ENCODE measurements around the gene PI4K2B. TPM values are rescaled to one million over a fixed set of nuclear protein-coding genes. Genes with fewer than 3 reads are reported as not detected.

Gene PI4K2B
- total RNA-seq (2022; extraction: Qiagen RNA extraction): 4.8 to 7.6 TPM (median 6.8 TPM) in 5 replicates

DNA sequence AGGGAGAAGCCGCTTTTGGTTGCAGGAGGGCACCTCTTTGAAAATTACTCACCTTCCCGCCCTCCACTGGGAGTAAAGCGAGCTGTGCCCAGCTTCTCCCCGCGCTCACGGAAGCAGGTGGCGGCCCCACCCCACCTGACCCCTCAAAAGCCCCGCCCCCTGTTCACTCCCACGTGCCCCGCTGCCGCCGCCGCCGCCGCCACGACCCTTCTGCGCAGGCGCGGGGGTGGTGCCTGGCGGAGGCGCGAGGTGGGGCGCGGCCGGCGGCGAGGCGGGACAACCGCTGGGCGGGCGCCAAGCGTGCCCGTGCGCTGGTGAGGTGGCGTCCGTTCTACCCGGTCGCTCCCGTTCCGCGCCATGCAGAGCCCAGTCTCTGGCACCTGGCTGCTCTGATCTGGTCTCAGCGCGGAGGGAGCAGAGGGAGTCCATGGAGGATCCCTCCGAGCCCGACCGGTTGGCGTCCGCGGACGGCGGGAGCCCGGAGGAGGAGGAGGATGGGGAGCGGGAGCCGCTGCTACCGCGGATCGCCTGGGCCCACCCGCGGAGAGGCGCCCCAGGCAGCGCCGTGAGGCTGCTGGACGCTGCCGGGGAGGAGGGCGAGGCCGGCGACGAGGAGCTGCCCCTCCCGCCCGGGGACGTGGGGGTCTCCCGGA is at the start of gene PI4K2B:
Gene PI4K2B, plus strand, starts transcription at position 297 of the 653 bp plus-strand sequence. Its CDS starts 131 bp downstream, at position 428.

DNA sequence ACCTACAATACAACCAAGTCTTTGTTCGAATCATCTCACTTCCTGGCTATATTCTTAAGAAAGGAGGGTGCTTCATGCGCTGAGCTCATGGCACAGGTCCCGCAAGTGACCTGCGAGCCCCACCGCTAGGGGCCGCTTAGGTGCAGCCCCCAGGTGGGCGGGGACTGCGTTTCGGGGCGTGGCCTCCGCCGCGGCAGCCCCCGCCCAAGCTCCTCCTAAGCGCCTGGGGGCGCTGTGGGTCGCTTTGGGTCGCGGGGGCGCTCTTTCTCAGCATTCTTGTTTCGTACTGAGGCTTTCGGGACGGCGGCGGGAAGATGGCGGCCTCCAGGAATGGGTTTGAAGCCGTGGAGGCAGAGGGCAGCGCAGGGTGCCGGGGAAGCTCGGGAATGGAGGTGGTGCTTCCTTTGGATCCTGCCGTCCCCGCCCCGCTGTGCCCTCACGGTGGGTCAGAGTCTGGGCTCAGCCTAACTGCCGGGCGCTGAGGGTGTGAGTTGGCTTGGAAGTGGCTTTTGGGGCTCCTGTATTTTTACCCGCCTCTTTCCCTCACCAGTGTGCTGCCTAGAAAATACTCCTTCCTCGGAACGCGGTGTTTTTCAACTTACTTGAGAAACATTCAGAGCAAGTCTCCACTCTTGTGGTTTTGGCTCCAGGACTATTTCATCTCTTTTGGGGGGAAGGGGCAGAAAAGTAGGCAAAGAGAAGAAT is 78.8 kb downstream of the PI4K2B start, which contains the start of gene ZCCHC4:
Gene ZCCHC4, plus strand, starts transcription at position 279 of the 705 bp plus-strand sequence. Its CDS starts 36 bp downstream, at position 315.

Other genes with a start within 250 kb of the PI4K2B start
- 0.07 to 0.39 TPM (median 0.11 TPM) in 5 replicates for gene LGI2, start 203.1 kb upstream of the PI4K2B start, total RNA-seq (2022; extraction: Qiagen RNA extraction)
- gene SEPSECS, start 73.6 kb upstream of the PI4K2B start, total RNA-seq (2022; extraction: Qiagen RNA extraction): 1.8 to 3.4 TPM (median 2.5 TPM) in 5 replicates
- 3.7 to 4.8 TPM (median 4.1 TPM) in 5 replicates for gene ZCCHC4, start 78.7 kb downstream of the PI4K2B start, total RNA-seq (2022; extraction: Qiagen RNA extraction)
- gene ANAPC4, start 143.2 kb downstream of the PI4K2B start, total RNA-seq (2022; extraction: Qiagen RNA extraction): 10.8 to 13.9 TPM (median 11.2 TPM) in 5 replicates

All from A549 treated with dexamethasone at 1 μM for 4 hours (cell line).